ENCODE results near the gene FOS.

GRCh38 chr14:75279763-75280290 lies 1.2 kb downstream of the FOS start:
- TF ChIP-seq CTCF (conservative IDR thresholded peaks at IDR 0.05; ENCODE audit: low read depth, low read length) (no peak), POLR2A (IDR thresholded peaks at IDR 0.05; ENCODE audit: low read depth, low read length) (no peak), RAD21 (IDR thresholded peaks at IDR 0.05; ENCODE audit: low read length) (no peak), RFX5 (IDR thresholded peaks at IDR 0.05; ENCODE audit: low read depth, low read length) (no peak), CEBPB (IDR thresholded peaks at IDR 0.05; ENCODE audit: low read depth, low read length) (no peak), ELK1 (IDR thresholded peaks at IDR 0.05; ENCODE audit: borderline replicate concordance, low read depth, low read length) (no peak), RCOR1 (IDR thresholded peaks at IDR 0.05; ENCODE audit: insufficient replicate concordance, low read length) (no peak), CHD1 (IDR thresholded peaks at IDR 0.05; ENCODE audit: low read depth, low read length) (peak; percentile 20; the same call in 1 of the 2 replicates), SMC3 (IDR thresholded peaks at IDR 0.05; ENCODE audit: low read depth, low read length) (no peak), FOS (IDR thresholded peaks at IDR 0.05; ENCODE audit: low read depth, low read length) (no peak), MAZ (IDR thresholded peaks at IDR 0.05; ENCODE audit: borderline replicate concordance, low read depth, low read length) (peak; percentile 5; the same call in 1 of the 2 replicates)

Measured in IMR-90 (cell line).